ENCODE results near the gene FAM32A. TPM values are rescaled to one million over a fixed set of nuclear protein-coding genes. Genes with fewer than 3 reads are reported as not detected.

Gene FAM32A
- total RNA-seq, 1 donor from 2014 or later, result 106 TPM

DNA sequence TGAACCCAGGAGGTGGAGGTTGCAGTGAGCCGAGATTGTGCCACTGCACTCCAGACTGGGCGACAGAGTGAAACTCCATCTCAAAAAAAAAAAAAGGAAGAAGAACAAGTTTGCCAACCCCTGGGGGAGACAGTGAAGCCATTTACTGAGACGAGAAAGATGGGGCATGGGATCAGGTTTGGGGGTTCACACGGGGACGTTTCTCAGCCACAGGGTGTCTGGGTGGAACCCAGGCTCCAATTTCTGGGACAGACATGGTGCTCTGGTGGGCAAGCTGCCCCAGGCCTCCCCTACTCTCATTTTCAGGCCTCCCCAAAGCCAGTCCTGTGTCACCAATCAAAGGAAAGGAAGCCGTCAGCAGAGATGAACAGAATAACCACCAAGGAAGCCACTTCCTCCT lies 28.3 kb upstream of the FAM32A start:
- Histone ChIP-seq H2AFZ (ENCODE audit: low read depth, low read length) (no peak overlapping the region), H4K20me1 (ENCODE audit: insufficient read depth, low read length) (no peaks in the 10 kb centered on the region), H3K79me2 (ENCODE audit: insufficient read depth, low read length) (no peaks in the 10 kb centered on the region), H3K27me3 (ENCODE audit: insufficient read depth, low read length) (no peaks in the 10 kb centered on the region), H3K9me3 (ENCODE audit: insufficient read depth, low read depth, low read length) (no peaks in the 10 kb centered on the region), H3K27ac (ENCODE audit: low read depth, low read length) (no peak overlapping the region), H3K4me3 (ENCODE audit: insufficient read depth, low read depth, low read length) (no peak overlapping the region), H3K4me2 (ENCODE audit: low read length) (no peak overlapping the region), H3K4me1 (ENCODE audit: insufficient read depth, low read length) (peaks cover 8% of the 10 kb centered on the region), H3K36me3 (ENCODE audit: insufficient read depth, low read length) (no peaks in the 10 kb centered on the region), H3K9ac (ENCODE audit: low read length) (no peak overlapping the region)
- no peak overlapping the region for H3K27ac Mint-ChIP-seq (ENCODE audit: unreplicated experiment)
- H3K9me3 Mint-ChIP-seq (ENCODE audit: unreplicated experiment), result no peaks in the 10 kb centered on the region
- FAIRE-seq (no peak), DNase-seq (ENCODE audit: low read depth) (no peak)
- no peaks in the 10 kb centered on the region for H3K36me3 Mint-ChIP-seq (ENCODE audit: low read depth, unreplicated experiment)
- TF ChIP-seq EZH2 (IDR thresholded peaks at IDR 0.05; ENCODE audit: insufficient read depth, low read length), result no peak
- TF ChIP-seq, protein P1, sequence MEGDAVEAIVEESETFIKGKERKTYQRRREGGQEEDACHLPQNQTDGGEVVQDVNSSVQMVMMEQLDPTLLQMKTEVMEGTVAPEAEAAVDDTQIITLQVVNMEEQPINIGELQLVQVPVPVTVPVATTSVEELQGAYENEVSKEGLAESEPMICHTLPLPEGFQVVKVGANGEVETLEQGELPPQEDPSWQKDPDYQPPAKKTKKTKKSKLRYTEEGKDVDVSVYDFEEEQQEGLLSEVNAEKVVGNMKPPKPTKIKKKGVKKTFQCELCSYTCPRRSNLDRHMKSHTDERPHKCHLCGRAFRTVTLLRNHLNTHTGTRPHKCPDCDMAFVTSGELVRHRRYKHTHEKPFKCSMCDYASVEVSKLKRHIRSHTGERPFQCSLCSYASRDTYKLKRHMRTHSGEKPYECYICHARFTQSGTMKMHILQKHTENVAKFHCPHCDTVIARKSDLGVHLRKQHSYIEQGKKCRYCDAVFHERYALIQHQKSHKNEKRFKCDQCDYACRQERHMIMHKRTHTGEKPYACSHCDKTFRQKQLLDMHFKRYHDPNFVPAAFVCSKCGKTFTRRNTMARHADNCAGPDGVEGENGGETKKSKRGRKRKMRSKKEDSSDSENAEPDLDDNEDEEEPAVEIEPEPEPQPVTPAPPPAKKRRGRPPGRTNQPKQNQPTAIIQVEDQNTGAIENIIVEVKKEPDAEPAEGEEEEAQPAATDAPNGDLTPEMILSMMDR (IDR thresholded peaks at IDR 0.05; ENCODE audit: insufficient read depth, low read depth, low read length), result no peak
- H3K27me3 Mint-ChIP-seq (ENCODE audit: low read depth, unreplicated experiment), result peaks cover 27% of the 10 kb centered on the region
- peaks cover 6% of the 10 kb centered on the region for H3K4me1 Mint-ChIP-seq (ENCODE audit: low read depth, unreplicated experiment)
- H3K4me3 Mint-ChIP-seq (ENCODE audit: unreplicated experiment), result no peak overlapping the region

DNA sequence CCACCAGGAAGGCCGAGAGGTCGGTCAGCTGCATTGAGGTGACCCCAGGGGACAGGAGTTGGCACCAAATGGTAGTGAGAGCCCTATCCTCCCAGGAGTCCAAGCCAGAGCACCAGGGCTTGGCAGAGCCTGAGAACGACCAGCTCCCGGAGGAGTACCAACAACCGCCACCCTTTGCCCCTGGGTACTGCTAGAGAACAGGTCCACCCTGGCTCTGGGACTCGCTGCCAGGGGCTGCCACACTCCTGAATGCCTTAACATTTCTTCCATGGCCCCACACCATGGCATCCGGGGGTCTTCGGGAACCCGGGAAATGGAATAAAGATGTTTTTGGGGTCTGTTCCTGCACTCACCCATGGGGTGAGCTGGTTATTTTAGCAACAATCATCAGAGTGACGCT lies 27.6 kb upstream of the FAM32A start:
- Histone ChIP-seq H3K27ac (ENCODE audit: low read depth, low read length) (no peak overlapping the region), H3K4me1 (ENCODE audit: insufficient read depth, low read length) (peaks cover 8% of the 10 kb centered on the region), H3K4me2 (ENCODE audit: low read length) (no peak overlapping the region), H3K9me3 (ENCODE audit: insufficient read depth, low read depth, low read length) (no peaks in the 10 kb centered on the region), H3K36me3 (ENCODE audit: insufficient read depth, low read length) (no peaks in the 10 kb centered on the region), H3K9ac (ENCODE audit: low read length) (no peak overlapping the region), H3K4me3 (ENCODE audit: insufficient read depth, low read depth, low read length) (no peak overlapping the region), H4K20me1 (ENCODE audit: insufficient read depth, low read length) (no peaks in the 10 kb centered on the region), H3K79me2 (ENCODE audit: insufficient read depth, low read length) (no peaks in the 10 kb centered on the region), H3K27me3 (ENCODE audit: insufficient read depth, low read length) (no peaks in the 10 kb centered on the region), H2AFZ (ENCODE audit: low read depth, low read length) (no peak overlapping the region)
- no peak overlapping the region for H3K27ac Mint-ChIP-seq (ENCODE audit: unreplicated experiment)
- DNase-seq (ENCODE audit: low read depth) (no peak), FAIRE-seq (no peak)
- no peak overlapping the region for H3K4me3 Mint-ChIP-seq (ENCODE audit: unreplicated experiment)
- peaks cover 27% of the 10 kb centered on the region for H3K27me3 Mint-ChIP-seq (ENCODE audit: low read depth, unreplicated experiment)
- H3K4me1 Mint-ChIP-seq (ENCODE audit: low read depth, unreplicated experiment), result peaks cover 6% of the 10 kb centered on the region
- no peaks in the 10 kb centered on the region for H3K9me3 Mint-ChIP-seq (ENCODE audit: unreplicated experiment)
- no peaks in the 10 kb centered on the region for H3K36me3 Mint-ChIP-seq (ENCODE audit: low read depth, unreplicated experiment)
- no peak for TF ChIP-seq EZH2 (IDR thresholded peaks at IDR 0.05; ENCODE audit: insufficient read depth, low read length)
- TF ChIP-seq, protein P1 (IDR thresholded peaks at IDR 0.05; ENCODE audit: insufficient read depth, low read depth, low read length), result no peak

DNA sequence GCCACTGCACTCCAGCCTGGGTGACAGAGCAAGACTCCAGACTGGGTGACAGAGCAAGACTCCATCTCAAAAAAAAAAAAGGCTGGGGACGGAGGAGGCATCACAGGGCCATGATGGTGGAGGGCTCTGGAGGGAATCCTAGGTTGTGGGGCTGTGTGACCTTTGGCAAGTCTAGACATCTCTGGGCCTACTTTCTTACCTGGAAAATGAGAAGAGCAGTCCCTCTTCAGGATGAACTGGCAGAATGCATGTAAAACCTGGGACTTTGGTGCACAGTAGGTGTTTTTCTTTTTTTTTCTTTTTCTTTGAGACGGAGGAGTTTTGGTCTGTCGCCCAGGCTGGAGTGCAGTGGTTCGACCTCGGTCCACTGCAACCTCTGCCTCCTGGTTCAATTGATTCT lies 25.6 kb upstream of the FAM32A start:
- peaks cover 6% of the 10 kb centered on the region for H3K4me1 Mint-ChIP-seq (ENCODE audit: low read depth, unreplicated experiment)
- no peaks in the 10 kb centered on the region for H4K20me1 ChIP-seq (ENCODE audit: insufficient read depth, low read length)
- H3K27ac ChIP-seq (ENCODE audit: low read depth, low read length), result no peak overlapping the region
- no peaks in the 10 kb centered on the region for H3K27me3 ChIP-seq (ENCODE audit: insufficient read depth, low read length)
- H3K4me3 Mint-ChIP-seq (ENCODE audit: unreplicated experiment), result no peak overlapping the region
- H3K36me3 Mint-ChIP-seq (ENCODE audit: low read depth, unreplicated experiment), result no peaks in the 10 kb centered on the region
- FAIRE-seq, result no peak
- no peak overlapping the region for H3K4me3 ChIP-seq (ENCODE audit: insufficient read depth, low read depth, low read length)
- H3K9me3 Mint-ChIP-seq (ENCODE audit: unreplicated experiment), result no peaks in the 10 kb centered on the region
- H2AFZ ChIP-seq (ENCODE audit: low read depth, low read length), result no peak overlapping the region
- TF ChIP-seq, protein P1 (IDR thresholded peaks at IDR 0.05; ENCODE audit: insufficient read depth, low read depth, low read length), result no peak
- no peak for TF ChIP-seq EZH2 (IDR thresholded peaks at IDR 0.05; ENCODE audit: insufficient read depth, low read length)
- H3K9ac ChIP-seq (ENCODE audit: low read length), result no peak overlapping the region
- no peaks in the 10 kb centered on the region for H3K36me3 ChIP-seq (ENCODE audit: insufficient read depth, low read length)
- H3K27me3 Mint-ChIP-seq (ENCODE audit: low read depth, unreplicated experiment), result peaks cover 26% of the 10 kb centered on the region
- H3K4me2 ChIP-seq (ENCODE audit: low read length), result no peak overlapping the region
- no peaks in the 10 kb centered on the region for H3K79me2 ChIP-seq (ENCODE audit: insufficient read depth, low read length)
- no peak overlapping the region for H3K27ac Mint-ChIP-seq (ENCODE audit: unreplicated experiment)
- no peaks in the 10 kb centered on the region for H3K9me3 ChIP-seq (ENCODE audit: insufficient read depth, low read depth, low read length)
- peaks cover 8% of the 10 kb centered on the region for H3K4me1 ChIP-seq (ENCODE audit: insufficient read depth, low read length)
- no peak for DNase-seq (ENCODE audit: low read depth)

Data from astrocyte (in vitro differentiated cells and primary cell).